RPMI8226 (cell line): ENCODE measurements around the gene LDLRAD2.

Experiments used
- DNase-seq: peaks from one replicate; pipeline ENCODE4 v3.0.0-alpha.2; 2015

The LDLRAD2 gene

DNA sequence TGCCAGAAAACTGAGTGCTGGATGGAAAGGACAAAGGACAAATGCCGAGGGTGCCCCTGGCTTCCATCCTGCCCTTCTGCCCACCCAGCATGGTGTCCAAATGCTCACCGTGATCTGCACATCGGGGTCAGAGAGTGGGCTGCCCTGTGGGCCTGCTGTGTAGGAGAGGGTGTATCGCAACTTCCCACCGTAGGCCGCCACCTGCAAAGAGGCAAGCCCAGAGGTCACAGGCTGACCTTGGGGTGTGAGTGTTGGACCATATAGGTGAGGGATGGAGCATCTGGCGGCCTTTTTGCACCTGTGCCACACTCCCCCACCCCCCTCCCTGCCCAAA lies 53.5 kb downstream of the LDLRAD2 start:
- no peak for DNase-seq

DNA sequence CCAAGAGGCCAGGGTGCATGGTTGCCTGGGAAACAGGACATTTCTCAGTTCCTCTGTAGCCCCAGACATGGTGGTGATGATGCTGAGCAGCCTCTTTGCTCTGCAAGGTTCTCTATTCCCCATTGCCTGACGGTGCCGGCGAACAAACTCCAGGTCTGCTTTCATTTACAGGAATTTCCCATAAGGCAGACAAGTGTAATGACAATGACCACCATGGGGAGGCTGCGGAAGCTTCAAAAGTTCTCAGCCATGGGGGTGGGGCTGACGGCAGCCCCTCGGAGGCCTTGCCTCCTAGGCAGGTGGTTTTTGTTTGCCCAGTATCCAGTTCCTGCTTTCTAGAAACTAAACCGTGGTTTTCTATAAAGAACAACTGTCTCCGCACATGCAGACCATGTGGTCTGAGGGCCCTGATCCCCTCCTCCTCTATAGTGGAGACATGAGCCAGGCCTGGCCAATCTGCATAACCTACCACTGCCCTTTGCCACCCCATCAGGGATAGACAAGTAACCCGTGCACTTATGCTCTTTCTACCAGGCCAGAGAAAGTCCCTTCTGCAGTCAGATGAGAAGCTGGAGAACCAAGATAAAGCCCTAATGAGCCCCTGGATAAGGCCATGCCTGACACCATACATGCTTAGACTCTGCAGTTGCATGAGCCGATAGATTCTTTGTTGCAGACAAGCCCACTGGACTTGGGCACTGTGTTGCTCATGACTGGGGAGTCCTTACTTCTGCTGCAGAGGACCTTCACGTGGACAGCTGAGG lies 54.1 kb downstream of the LDLRAD2 start:
- DNase-seq, result peak; percentile 92

DNA sequence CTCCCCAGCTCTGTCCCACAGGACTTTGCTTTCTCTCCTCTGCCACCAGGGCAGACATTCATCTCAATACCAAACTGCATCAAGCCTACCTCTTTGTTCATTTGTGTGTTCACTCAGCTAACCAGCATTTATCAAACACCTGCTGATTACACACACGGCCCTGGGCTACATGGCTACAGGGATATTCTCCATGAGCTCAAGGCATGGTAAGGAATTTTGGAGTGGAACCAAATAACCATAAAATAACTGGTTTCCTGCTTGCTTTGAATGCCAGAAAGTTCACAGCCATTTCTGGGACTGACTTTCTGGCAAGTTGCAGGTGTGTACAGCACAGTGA lies 54.6 kb downstream of the LDLRAD2 start:
- no peak for DNase-seq

DNA sequence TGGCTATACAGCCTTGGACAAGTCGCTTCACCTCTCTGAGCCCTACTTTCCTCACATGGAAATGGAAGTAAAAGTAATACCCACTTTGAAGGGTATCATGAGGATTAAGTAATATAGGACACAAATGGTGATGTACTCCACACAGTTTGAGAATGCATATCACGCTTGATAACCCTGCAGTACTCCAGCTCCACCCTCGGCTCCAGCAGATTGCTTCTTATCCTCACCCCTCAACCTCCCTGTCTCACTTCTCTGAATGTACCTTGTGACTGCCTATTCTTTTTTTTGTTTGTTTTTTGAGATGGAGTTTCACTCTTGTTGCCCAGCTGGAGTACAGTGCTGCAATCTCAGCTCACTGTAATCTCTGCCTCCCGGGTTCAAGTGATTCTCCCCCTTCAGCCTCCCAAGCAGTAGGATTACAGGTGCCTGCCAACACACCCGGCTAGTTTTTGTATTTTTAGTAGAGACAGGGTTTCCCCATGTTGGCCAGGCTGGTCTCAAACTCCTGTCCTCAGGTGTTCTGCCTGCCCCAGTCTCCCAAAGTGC lies 55.5 kb downstream of the LDLRAD2 start:
- DNase-seq, result no peak

DNA sequence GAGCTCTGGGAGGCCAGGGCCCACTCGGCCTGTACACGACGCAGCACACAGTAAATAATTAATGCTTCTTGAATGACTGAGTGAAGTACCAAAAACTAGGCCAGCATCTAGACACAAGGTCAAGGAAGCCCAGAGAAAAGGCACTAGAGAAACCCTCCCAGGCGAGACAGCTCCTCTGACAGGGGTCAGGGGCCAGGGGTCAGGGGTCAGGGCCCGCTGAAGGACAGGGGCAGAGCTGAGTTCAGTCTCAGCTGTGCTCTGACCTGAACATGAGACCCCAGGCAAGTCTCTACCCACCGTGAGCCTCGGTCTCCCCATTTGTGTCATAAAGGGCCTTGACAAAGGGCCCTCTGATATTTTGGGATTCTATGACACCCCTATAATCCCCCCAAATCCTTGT lies 56.4 kb downstream of the LDLRAD2 start:
- DNase-seq, result no peak

DNA sequence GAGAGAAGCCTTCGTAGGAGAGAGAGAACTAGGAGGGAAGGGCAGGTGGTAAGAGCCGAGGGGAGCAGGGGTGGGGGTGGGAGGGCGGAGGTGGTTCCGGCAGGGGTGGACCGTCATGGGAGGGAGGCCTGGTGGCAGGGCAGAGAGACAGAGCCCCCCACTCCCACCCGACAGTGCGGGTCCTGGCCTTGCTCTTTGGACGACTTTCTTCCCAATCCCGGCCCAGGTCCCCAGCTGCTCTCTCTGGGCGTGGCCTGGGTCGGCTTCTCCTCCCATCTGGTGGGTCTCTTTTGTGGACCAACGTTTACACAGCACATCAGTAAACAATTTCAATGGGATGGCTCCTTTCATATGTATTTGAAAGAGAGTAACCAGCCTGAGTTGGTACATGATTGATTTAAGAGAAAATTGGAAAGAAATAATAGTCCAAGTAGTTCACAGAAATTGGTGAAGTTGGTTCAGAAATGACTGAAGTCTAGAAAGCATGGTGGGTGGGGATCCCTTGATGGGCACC lies 56.9 kb downstream of the LDLRAD2 start:
- no peak for DNase-seq

DNA sequence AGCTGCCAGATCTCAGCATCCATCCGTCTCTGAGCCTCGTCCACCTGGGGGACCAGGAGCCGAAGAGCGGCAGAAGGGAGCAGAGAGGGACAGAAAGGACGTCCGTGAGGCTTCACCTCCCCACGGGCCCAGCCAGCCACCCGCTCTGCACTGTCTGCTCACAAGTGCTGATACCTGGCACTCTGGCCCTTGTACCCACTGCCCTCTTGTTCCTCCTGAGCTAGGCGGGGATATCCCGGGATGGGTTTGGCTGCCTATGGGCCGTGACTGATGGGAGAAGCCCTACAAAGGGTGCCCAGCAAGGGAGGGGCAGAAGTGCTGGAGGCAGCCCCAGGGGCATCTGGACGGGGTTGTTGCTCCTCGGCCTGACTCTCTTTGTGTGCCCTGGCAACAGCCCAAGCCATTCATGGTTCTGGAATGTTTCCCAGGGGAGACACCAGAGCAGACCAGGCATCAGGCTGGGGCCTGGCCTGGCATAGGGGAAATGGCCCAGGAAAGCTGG lies 57.6 kb downstream of the LDLRAD2 start:
- DNase-seq, result no peak

DNA sequence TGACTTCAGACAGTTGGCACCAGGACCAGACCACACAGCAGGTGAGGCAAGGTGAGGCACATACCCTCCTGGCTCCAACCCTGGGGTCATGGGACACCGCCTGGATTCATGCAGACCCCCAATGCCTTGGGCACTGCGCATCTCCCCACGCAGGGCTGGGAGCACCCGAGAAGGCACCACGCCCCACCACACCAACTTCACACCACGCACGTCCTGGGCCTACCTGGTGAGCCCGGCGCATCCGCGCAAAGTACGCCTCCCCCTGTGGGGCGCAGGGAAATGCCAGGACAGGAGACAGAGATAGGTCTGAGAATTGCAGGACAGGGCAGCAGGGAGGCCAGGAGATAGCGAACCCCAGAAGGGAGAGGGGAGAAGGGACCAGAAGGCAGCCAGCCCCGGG lies 58.5 kb downstream of the LDLRAD2 start:
- no peak for DNase-seq

DNA sequence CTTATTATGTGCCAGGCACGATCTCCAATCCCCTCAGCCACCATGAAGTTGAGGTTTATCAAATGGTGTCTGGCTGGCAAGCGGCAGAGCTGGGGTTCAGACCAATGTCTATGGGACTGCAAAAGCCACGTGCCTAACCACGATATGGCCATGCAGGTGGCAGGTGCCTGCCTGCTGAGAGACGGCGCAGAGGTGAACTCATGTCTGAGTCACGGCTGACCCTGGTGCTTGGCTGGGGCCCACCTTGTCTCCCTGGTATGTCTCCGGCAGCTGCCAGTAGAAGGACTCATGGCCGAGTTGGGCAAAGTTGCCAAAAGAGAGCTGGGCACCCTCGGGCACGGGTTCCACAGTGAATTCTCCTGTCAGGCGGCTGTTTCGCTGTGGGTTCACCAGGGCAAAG lies 59.9 kb downstream of the LDLRAD2 start:
- DNase-seq, result peak; percentile 79

DNA sequence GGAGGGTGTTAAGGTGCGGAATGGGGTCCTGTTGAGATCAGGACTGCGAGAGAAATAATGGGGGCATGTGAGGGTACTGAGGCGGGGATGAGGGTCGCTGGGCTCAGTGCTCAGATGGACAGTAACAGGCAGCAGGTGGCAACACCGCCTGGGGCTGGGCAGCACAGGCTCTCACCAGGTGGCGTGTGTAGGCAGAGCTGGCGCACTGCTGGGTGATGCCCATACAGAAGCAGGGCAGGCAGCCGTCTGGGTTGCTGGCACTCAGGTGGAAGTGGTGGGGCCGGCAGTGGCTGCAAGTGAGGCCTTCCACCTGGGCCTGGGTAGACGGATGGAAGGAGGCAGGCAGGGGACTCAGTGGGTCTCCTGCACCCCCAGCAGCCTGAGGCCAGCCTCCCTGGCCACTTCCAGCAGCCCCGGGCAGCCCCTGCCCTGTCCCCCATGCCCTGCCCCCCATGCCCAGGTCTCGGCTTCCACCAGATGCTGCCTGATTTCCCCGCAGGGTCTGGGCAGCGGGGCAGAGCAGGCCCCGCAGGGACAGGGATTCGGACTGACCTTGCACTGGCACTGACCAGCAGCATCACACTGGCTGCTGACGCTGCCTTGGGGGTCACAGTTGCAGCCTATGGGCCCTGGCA lies 60.5 kb downstream of the LDLRAD2 start:
- DNase-seq, result peak; percentile 45

DNA sequence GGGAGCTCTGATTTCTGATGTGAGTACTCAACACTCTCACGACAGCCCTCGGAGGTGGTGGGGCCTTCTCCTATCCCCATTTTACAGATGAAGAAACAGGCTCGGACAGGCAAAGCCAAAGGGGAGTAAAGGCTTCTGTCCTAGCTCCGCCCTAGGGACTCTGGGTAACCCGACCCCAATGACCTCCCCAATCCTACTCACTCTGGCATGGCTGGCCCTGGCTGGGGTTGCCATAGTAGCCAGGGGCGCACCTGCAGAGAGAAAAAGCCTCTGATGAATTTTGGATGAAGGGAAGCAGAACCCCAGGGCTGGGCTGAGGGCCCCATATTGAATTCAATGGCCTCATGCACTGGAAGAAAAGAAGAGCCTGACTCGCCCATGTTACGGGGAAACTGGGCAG lies 61.1 kb downstream of the LDLRAD2 start:
- DNase-seq, result no peak

DNA sequence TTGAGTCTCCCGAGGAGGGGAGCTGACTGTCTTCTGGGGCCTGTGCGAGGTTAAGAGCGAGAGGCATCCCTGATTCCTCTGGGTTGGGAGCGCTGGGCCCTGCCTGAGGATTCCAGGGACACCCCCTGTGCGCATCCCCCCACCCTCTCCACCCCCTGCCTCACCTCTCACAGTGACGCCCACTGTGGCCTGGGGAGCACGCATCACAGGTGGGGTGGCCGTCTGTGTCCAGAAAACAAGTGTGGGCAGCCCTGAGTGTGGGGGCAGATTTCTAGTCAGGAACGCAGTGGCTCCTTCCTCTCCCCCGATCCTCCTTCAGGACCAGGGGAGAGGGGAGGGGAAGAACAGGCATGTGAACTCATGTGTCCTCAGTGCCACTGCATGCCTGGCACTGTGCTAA lies 61.7 kb downstream of the LDLRAD2 start:
- no peak for DNase-seq

DNA sequence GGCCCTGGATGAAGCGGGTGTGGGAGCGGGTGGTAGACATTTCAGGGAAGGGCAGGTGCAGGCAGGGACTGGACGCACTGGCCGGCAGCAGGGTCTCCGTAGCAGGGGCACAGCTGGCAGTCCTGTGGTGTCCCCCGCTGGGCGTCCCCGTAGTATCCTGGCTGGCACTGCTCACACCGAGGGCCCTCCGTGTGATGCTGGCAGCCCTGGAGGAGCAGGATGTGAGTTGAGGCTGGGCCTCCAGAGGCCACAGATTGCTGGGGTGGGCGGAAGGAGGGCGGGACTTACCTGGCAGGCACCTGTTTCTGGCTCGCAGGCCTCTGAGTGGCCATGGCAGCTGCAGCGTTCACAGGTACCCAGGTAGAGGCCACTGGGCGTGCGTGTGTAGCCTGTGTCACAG lies 62.3 kb downstream of the LDLRAD2 start:
- no peak for DNase-seq
